HG03196 (cell line): ENCODE results near the gene BICD1.

Experiments used
- ATAC-seq: cut with Tn5 transposase; IDR thresholded peaks from one replicate; pipeline ENCODE4 v1.9.1; 2021; ENCODE audit not compliant: unreplicated experiment

The BICD1 gene

DNA sequence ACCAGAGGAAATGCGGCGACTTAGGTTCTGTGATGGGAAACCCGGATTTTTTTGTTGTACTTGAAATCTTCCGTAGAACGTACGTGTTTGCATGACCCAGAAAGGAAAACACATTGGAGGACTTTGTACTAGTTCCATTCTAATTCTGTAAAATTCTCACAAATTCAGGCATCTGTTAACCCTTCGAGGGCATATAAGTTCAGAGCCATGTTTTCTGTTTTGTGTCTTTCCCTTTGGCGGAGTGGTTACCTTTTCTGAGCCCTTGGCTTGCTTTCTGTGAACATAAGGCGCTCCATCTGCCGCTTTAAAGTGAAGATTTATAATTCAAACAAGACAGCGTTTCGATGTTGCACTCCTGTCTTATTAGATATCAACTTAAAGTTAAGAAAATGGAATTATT, 34.2 kb downstream of the BICD1 start:
- ATAC-seq = no peak

DNA sequence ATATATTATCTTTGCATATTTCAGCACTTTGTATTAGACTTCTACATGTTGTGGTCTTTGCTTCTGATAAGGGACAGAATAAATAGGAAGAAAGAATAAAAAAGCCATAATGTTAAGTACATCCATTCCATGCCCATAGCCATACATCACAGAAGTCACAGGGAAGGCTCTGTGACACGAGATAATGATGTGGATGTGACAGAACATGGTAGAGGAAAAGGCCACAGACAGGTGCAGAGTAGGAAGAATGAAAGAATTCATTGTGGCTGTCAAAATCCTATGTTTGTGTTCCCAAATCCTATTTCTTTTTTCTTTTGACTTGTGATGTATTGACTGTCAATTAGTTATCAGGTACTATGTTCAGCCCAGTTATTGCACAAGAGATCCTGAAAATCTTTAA, 38.4 kb downstream of the BICD1 start:
- no peak for ATAC-seq

DNA sequence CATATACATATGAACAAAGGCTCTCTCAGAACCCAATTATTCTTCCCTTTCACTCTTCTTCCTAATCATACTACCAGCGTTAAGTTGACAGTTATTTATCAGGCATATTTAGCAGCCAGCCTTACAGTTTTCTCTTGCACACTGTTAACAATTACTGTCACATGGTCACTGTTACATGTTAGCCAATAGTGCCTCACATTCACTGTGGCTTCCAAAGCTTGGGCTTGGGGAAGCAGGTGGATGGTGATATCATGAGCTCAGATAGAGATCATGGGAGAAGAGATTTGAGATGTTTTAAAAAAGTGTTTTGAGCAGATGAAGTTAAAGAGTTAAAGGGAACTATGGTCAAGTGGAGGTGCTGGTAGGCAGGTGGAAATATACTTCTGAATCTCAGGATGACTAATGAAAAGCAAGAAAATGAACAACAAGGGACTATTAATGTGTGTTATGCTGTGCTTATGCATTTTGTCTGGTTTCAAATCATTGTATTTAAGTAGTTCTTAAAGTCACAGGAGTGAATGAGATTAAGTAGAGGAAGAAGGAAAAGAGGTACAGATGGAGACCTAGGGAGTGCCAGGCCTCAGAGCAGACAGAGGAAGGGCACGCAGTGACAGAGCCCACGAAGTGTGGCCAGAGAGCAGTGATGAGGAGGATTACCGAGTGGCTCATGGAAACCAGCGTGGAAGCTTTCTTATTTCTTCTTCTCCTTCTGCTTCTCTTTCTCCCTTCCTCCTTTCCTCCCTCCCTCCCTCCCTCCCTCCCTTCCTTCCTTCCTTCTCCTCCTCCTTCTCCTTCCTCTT, 39.6 kb downstream of the BICD1 start:
- ATAC-seq = peak; percentile 69

DNA sequence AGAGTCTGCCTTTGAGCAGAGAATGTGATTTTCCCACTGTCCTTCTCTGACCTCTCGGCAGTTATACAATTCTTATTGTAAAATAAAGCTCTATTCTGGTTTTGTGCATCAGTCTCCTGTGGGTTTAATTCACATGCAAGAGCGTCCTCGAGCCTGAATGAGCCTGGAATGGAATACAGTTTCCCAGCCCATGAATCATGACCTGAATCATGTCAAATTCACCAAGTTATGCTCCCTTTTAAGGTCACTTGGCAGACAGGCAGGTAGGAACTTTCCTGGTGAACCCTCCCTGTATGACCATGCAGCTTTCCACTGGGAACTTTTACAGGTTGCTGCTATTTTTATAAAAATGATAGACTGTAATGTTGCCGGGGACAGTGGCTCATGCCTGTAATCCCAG, 41.7 kb downstream of the BICD1 start:
- no peak for ATAC-seq

DNA sequence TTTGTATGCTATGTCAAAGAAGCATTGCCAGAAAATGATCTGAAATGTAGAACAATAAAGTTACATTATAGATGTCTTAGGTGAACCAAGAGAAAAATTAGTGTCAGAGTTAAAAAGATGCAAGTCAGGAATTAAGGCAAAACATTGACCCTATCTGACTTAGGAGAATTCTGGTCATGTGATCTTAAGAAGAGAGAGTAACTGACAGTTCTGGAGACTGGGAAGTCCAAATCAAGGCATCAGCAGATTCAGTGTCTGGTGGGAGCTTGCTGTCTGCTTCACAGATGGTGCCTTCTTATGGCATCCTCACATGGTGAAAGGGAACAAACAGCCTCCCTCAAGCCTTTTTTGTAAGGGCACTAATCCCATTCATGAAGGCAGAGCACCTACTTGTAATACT, 42.8 kb downstream of the BICD1 start:
- no peak for ATAC-seq

DNA sequence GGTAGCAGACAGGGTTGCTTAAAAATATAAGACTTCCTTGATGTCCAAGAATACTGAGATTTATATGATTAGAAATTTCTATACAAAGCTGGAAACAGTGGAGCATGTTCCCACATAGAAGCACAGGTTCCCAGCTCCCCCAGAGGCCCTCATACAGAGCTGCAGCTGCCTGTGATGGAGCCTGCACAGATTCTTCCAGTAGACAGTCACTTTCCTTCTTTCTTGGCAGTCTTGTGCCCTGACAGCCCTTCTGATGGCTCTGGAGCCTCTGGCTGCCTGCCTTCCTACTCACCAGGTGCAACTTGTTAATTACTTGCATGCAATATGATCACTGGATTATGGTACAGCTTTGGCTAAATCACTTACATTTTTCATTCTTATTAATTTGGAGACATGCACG, 44.4 kb downstream of the BICD1 start:
- no peak for ATAC-seq

DNA sequence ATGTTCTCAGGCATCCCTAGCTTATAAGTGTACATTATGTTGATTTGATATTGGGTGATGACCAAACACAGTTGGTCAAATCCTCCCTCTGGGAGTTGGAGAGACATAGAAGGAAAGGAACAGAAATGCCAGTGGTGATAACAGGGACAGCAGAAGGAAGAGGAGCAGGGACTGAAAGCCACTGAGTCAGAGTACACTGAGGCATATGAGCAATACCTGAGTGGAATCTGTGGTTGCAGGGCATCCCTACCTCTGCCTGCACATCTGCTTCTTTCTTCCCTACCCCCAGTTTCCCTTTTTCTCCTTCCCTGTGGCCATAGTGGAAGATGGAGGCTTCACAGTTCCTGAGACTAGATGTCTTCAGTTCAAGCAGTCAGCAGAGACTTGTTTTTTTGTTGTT, 44.9 kb downstream of the BICD1 start:
- ATAC-seq = no peak

DNA sequence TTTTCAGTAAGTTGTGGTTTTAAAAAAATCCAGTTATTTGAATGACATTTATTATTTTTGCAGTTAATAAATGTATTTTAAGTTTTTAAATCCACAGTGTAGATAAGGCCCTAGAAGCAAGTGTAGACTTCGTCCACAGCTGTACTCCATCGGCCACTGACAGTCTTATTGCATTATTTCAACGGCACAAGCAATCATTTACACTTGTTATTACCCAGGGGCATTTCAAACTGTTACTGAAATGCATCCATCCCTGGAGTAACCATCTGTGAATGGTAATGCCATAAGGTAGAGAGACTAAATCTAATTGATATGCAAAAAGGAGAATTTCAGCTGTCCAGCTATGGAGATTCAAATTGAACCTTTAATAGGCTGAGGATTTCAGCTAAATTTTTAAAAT, 48.4 kb downstream of the BICD1 start:
- no peak for ATAC-seq

DNA sequence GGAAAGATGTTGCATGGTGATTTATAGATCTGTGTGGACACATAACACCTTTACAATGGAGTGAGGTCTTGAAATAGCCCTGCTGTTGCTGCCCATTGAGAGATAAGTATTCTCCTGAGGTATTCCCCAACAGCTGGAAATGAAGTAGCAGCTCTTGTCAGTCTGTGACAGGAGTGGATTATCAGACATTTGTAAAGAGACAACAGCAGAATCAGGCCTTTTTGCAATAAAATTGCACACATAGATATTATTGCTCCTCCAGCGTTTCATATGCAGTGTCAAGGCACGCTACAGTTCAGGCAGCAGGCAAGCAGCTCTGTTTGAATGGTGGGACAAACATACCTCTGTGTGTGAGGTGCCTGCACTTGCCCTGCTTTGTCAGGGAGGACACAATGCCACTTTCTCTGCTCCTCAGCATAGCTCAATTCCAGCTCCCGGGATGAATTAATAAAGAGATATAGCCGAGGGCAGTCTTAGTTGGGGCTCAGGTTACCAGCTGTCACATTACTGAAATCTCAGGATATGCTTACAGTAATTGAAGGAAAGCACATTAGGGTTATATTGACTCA, 49.4 kb downstream of the BICD1 start:
- ATAC-seq = no peak

DNA sequence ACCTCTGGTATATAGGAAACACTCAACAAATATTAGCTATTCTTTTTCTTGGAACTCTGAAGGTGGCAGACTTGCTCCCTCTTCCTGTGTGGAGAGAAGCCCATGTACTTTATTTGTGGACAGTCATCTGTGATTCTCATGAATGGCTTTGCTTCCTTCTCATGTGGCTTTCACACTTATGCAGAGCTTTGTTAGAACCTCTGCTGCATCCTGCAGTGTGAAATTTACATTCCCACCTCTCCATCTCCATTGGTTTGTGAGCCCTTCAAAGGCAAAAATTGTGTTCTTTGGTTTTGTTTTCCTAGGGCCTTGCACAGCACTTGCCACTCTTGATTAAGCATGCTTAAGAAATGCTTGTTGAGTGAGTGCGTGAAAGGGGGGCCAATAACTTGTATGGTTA, 51.9 kb downstream of the BICD1 start:
- ATAC-seq = no peak

DNA sequence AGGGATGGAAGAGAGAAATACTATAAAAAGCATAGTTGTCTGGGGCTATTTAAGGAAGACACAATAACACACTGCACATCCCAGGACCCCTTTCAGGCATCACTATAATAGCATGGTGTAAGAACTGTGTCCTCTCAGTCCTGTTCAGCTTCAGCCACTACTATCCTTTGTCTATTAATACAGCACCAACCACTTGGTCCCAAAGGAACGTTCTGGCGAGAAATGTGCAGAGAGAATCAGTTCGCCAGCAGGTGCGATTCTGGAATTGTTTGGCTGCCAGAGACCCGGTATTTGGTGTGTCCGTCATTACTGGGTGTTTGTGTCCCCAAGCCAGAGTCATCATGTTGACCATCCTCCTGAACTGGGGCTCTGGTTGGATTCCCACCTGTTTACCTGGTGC, 52.7 kb downstream of the BICD1 start:
- no peak for ATAC-seq

DNA sequence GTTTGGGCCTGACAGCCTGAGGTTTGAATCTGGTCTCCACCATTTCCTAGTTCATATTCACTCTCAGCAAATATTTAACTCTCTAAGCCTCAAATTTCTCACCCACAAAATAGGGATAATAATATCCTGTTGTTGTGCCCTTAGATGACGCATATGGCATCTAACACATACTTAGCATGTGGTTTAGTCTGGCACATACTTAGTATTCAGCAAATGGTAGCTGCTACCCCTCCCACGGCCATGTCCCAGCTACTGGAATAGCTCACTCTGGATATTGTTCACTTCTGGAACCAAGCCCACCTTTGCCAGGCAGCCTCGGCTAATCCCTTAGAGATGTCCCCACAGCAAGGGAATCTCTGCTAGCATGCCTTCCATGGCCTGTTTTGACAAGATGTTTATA, 53.3 kb downstream of the BICD1 start:
- no peak for ATAC-seq

DNA sequence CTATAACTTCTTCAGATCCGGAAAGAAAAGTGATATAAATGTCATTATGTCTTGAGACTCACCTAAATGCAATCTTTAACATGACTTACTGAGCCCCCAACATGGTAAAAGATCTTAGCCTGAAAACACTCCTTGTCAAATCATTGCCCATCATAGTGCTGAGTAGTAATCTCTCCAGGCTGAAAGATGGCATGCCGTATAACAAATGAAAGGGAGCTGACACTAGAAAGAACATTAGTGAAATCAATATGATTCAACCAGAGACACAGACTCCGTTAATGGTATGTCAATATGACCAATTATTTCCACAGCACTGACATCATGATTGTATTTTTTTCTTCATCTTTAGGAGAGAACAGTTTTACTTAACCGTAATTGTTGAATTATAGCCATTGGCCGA, 54.4 kb downstream of the BICD1 start:
- no peak for ATAC-seq

DNA sequence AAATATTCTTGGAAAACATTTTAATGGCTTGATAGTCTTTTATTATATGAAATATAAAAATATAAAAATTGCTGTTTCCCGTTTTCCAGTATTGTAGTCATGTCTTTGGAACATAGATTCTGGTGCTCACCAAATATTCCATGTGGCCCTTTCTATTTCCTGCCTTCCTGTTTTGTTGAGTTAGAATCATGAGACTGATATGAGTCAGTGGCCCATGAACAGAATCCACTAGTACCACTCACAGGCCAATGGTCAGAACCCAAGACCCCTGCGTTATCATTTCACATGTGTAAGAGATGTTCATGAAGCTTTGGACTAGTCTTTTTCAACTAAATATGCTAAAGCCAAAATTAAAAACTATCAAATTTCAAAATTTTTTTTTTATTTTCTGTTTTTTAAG, 56.9 kb downstream of the BICD1 start:
- ATAC-seq = no peak

DNA sequence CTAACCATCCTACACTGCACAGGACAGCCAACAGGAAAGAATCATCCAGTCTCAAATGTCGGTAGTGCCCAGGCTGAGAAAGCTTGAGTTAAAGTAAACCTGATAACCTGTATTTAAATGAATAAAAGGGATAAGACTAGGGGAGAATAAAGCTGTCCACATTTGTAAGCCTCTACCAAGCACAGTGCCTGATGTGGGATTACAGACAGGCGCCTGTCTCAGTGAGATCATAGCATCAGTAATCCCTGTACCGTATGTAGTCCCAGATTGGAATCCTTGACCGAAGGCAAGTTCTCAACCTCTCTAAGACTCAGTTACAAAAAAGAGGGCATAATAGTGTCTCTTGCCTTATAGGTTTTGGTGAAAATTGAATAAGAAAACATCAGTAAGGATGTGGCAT, 59.9 kb downstream of the BICD1 start:
- no peak for ATAC-seq

DNA sequence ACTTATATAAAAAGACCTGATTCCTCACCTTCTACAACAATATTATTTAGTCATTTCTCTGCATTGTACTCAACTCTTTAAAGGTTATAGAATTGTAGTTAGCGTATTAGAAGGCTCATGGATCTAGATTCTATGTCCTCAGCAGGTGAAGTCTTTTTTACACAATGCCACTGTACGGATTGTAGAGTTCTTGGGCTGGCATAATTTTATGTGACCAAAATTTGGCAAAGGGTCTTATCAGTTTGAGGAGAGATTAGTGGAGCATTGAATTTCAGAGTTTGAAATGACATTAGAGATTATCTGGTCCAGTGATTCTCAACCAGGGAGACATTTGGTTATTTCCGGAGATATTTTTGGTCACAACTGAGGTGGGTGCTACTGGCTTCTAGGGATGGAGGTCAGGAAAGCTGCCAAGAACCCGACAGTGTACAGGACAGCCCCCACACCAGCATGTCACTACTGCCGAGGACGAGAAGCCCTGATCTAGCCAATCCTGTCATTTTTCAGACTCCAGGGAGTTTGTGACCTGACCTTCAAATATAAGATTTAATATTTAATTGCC, 63.9 kb downstream of the BICD1 start:
- ATAC-seq = no peak

DNA sequence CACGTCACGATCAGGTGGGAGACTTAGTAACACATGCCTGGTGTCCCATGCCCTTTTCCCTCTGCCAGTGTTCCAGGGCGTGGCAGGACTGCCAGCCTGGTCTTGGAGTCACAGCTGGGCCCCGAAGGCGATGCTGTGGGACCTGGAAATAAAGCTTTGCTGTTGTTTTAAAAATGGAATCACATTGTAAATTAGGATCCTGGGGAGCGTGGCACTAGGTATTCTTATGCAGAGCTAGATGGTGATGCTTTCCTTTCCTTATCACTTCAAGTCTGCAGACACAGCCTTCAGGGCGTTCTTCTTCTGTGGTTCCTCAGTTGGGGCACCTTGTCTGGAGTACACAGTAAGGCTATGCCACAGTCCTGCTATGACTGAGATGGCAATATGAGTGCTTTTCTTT, 64.6 kb downstream of the BICD1 start:
- ATAC-seq = no peak

DNA sequence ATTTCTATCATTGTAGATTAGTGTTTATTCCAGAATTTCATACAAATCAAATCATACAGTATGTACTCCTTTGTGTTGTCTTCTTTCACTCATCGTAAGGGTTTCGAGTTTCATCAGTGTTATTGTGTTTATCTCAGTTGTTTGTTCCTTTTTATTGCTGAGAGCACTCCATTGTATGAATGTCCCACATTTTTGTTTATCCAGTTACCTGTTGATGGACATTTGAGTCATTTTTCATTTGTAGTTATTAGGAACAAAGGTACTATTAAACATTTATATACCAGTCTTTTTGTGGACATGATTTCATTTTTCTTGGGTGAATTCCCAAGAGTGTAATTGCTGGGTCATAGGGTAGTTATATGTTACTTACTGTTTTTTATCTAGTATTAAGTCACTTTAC, 70.0 kb downstream of the BICD1 start:
- ATAC-seq = no peak

DNA sequence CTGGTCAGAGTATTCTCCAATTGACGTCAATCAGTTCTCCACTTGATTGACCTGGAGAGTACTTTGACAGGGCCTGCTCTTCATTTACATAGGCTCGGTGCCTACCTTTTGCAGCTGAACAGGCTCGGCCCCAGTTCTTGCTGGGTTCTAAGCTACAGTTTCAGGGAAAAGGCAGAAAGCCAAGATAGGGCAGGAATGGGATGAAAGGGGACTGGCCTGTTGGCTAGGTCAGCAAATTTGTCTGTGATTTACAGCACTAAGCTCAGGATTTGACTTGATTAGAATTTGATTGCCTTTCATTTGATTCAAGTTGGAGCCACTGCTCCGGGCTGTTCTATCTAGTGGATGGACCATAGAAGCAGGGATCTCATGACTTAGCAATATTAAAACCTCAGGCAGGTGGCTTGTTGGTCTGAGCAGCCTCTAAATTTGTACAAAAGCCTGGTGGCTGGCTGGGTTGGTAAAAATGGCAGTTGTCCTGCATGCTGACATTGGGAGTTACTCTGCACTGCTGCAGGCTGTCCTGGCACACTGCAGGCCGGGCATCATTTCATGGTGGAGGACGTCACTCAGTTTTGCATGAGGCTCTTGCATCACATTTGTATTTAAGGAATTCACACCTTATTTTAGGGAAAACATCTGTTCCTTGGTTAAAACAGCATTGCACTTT, 71.8 kb downstream of the BICD1 start:
- no peak for ATAC-seq

DNA sequence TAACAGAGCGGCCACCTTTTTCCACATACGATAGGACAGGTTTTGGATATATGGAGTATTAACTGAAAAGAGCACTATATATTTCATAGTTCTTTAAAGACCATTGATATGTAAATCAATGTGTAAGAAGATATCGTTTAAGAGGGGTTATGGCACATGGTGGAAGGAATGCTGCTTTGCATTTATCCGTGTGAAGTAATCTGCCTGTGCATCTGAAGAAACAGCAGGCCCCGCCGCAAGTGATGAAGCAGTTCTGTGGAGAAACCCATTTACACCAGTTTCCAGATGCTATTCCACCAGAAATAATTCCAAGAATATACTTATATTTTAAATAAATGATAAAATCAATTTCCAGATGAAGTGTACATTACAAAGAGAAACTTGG, 72.4 kb downstream of the BICD1 start:
- ATAC-seq = no peak

DNA sequence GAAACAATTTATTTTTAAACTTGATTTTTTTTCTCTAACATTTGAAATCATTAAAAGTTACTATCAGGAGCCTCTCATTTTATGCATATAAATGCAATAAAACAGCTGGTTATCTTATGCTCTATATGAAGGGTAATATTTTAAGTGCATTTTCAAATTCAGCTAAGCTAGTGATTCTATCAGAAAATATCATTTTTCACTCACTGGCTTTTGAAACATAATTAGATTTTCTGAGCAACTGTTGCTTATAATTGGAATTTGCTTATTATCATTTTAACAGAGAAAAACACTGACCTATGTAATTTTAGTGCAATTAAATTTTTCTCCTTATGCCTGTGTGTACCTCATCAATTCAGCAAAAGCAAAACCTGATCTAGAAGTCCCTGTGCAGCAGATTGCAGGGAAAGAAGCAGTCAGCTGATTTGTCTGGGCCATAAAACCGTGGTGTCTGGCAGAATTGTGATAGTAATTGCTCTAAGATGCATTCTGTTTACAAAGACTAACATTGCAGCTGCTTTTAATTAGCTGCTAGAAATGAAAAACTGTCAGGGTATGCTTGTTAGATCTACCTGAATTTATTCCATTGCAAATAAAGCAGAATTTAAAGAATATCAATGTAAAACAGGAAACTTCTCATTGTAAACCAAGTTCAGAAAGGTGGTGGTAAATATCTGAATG, 75.0 kb downstream of the BICD1 start:
- ATAC-seq = no peak

DNA sequence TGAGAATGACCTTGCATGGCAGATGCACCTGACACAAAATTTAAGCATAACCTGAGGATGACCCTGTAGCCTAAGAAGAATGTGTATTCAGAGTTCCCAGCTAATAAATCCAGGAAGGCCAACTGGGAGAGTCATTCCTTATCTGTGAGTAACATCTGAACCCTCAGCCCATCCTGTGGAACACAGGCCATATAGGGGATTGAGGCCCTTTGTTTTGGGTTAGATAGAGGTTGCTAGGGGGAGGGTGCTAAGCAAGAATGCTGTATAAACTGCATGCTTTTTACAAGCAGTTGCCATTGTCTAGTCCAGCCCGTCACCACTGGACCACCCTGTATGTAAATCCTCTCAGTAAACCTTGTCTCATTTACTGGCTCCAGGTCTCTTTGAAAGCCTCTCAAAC, 77.0 kb downstream of the BICD1 start:
- ATAC-seq = no peak
